Esophagus muscularis mucosa (tissue), 4 donors: ENCODE data around the gene RCOR3. TPM values are rescaled to one million over a fixed set of nuclear protein-coding genes. Genes with fewer than 3 reads are reported as not detected.

Source experiments
- DNase-seq: peaks from one replicate; pipeline ENCODE4 v3.0.0-alpha.2; 2017; ENCODE audit errors: extremely low spot score
- H3K27ac ChIP-seq, 4 donors: fragments of 200-600 bp; sonication (generic); replicated peaks in 1 of 4; 1 replicate in 3 of 4; 2 replicates in 1 of 4; pipeline ENCODE4 v1.5.1; 2016 to 2019; ENCODE audit warnings: mild to moderate bottlenecking in 1 of 4
- H3K27me3 ChIP-seq, 4 donors: fragments of 200-600 bp; sonication (generic); one replicate each; pipeline versions ENCODE4 v1.5.1 to v1.6.0; 2016 to 2019
- H3K36me3 ChIP-seq, 4 donors: fragments of 200-600 bp; sonication (generic); one replicate each; pipeline ENCODE4 v1.5.1; 2016 to 2019
- H3K4me1 ChIP-seq, 4 donors: fragments of 200-600 bp; sonication (generic); one replicate each; pipeline ENCODE4 v1.5.1; 2016 to 2019
- H3K4me3 ChIP-seq, 4 donors: fragments of 200-600 bp; sonication (generic); 1 replicate in 2 of 4; 2 replicates in 2 of 4; pipeline ENCODE4 v1.5.1; 2016 to 2019; ENCODE audit warnings: mild to moderate bottlenecking in 4 of 4, moderate library complexity in 1 of 4
- H3K9me3 ChIP-seq, 4 donors: fragments of 200-600 bp; sonication (generic); 1 replicate in 3 of 4; 2 replicates in 1 of 4; pipeline ENCODE4 v1.5.1; 2016 to 2019
- CTCF ChIP-seq, 3 experiments: fragments of 200-600 bp in 2 of 3; fragments of 450-650 bp in 1 of 3; sonication (generic) in 2 of 3; IDR thresholded peaks; one replicate each; pipeline ENCODE4 v1.5.1; 2017 to 2019; ENCODE audit warnings: antibody characterized with exemption in 3 of 3, mild to moderate bottlenecking in 2 of 3, moderate library complexity in 1 of 3
- EP300 ChIP-seq: sonication (generic); formaldehyde crosslinking; IDR thresholded peaks from one replicate; pipeline ENCODE4 v1.6.1; 2017; ENCODE audit warnings: antibody characterized with exemption
- POLR2A ChIP-seq: fragments of 450-650 bp; IDR thresholded peaks from one replicate; pipeline ENCODE4 v1.6.1; 2017; ENCODE audit warnings: antibody characterized with exemption, moderate library complexity, mild to moderate bottlenecking, low read depth
- POLR2AphosphoS5 ChIP-seq, 2 donors: sonication (generic); formaldehyde crosslinking; IDR thresholded peaks; one replicate each; pipeline ENCODE4 v1.6.1; 2017; ENCODE audit warnings: antibody characterized with exemption in 2 of 2
- WGBS: methylation state at CpG from one replicate; pipeline ENCODE4 v1.1.5; 2018; 5-methylcytosine and 5-hydroxymethylcytosine counted together
- intact Hi-C: fragments of 100-400 bp; cut with DNase I; formaldehyde crosslinking; loops from one replicate; pipeline ENCODE4 v1.15.1; 2023
- total RNA-seq, 4 donors: library from RNA; depleted of rRNA; stranded (reverse); fragments of >200 nt; gene quantifications; one replicate each; pipeline versions ENCODE4 v1.1.0 to v1.2.1, GENCODE V29; 2016

The RCOR3 gene
- total RNA-seq, 4 donors from 2014 or later: 21.7 to 38.0 (median 37.7) TPM

GRCh38 chr1:211287218-211287617, 28.1 kb downstream of the RCOR3 start:
- DNase-seq: no peak
- Histone ChIP-seq H3K9me3 (no peaks in the 10 kb centered on the region), H3K36me3 (peaks cover 32 to 89% (median 69%) of the 10 kb centered on the region in 4 donors), H3K4me1 (peaks cover 0 to 6% (median 0%) of the 10 kb centered on the region in 4 donors), H3K4me3 (no peak overlapping the region), H3K27me3 (no peaks in the 10 kb centered on the region), H3K27ac (no peak overlapping the region)
- TF ChIP-seq EP300 (no peak), POLR2AphosphoS5 (IDR thresholded peaks at IDR 0.05) (no peak), CTCF (IDR thresholded peaks at IDR 0.05) (no peak), POLR2A (no peak)
- intact Hi-C loops: no loop called here
- WGBS: 80% methylated on average over 3 of the region's 3 CpGs

- Histone ChIP-seq H3K27ac (no peak overlapping the region), H3K36me3 (peaks cover 30 to 92% (median 71%) of the 10 kb centered on the region in 4 donors), H3K4me3 (no peak overlapping the region), H3K4me1 (peaks cover 0 to 8% (median 0%) of the 10 kb centered on the region in 4 donors), H3K27me3 (no peaks in the 10 kb centered on the region), H3K9me3 (no peaks in the 10 kb centered on the region)
- intact Hi-C loops: no loop called here
- WGBS: 100% methylated on average over 1 of the region's 2 CpGs
- DNase-seq: no peak
- TF ChIP-seq POLR2A: no peak
- no peak for TF ChIP-seq POLR2AphosphoS5 (IDR thresholded peaks at IDR 0.05)
- no peak for TF ChIP-seq EP300
- TF ChIP-seq CTCF (IDR thresholded peaks at IDR 0.05): no peak
These were observed 33.2 kb downstream of the RCOR3 start for GRCh38 chr1:211292411-211292810.

DNA sequence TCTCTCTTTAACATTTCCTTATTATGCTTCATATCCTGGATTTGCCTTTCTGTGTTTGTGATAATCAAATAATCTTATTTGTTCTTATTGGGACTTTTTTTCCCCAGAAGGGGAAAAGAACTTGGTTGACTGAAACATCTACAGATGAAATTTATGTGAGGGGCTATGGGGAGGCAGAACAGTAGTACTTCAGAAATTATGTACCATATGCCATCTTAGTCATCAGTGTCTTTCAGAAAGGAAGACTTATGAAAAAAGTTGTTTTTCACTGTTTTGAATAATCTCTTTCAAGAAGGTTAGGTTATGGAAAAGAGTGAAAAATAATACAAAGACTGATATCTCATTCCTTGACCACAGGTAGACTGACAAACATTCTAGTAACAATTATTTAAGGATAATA, 37.2 kb downstream of the RCOR3 start:
- Histone ChIP-seq H3K4me3 (no peak overlapping the region), H3K27ac (no peak overlapping the region), H3K4me1 (peaks cover 0 to 8% (median 0%) of the 10 kb centered on the region in 4 donors), H3K27me3 (no peaks in the 10 kb centered on the region), H3K36me3 (peaks cover 14 to 86% (median 59%) of the 10 kb centered on the region in 4 donors), H3K9me3 (no peaks in the 10 kb centered on the region)
- intact Hi-C loops: no loop called here
- TF ChIP-seq POLR2A (no peak), POLR2AphosphoS5 (IDR thresholded peaks at IDR 0.05) (no peak), CTCF (IDR thresholded peaks at IDR 0.05) (no peak), EP300 (no peak)
- DNase-seq: no peak

GRCh38 chr1:211305044-211305443, 45.9 kb downstream of the RCOR3 start:
- intact Hi-C loops: no loop called here
- WGBS: 95% methylated on average over 3 of the region's 3 CpGs
- H3K36me3 ChIP-seq: peaks cover 10 to 58% (median 25%) of the 10 kb centered on the region in 4 donors

More at GRCh38 chr1:211305044-211305443, 45.9 kb downstream of the RCOR3 start:
- Histone ChIP-seq H3K27me3 (no peaks in the 10 kb centered on the region), H3K4me3 (no peak overlapping the region), H3K9me3 (no peaks in the 10 kb centered on the region), H3K27ac (no peak overlapping the region), H3K4me1 (peaks cover 0 to 6% (median 2%) of the 10 kb centered on the region in 4 donors)
- no peak for DNase-seq
- TF ChIP-seq EP300: no peak
- TF ChIP-seq POLR2A: no peak
- TF ChIP-seq POLR2AphosphoS5 (IDR thresholded peaks at IDR 0.05): no peak
- no peak for TF ChIP-seq CTCF (IDR thresholded peaks at IDR 0.05)
